HCT116 (cell line): ENCODE results near the gene MAMSTR. TPM values are rescaled to one million over a fixed set of nuclear protein-coding genes. Genes with fewer than 3 reads are reported as not detected.

ENCODE experiments used
- ATAC-seq: fragments of 200-7000 bp; cut with Tn5 transposase; 2 replicates; pipeline ENCODE4 v1.9.1; 2020; ENCODE audit warnings: mild to moderate bottlenecking, moderate library complexity
- BruUV-seq: library from RNA; stranded (reverse); fragments of 400-500 nt; replicated peaks from 2 replicates; lab custom pipeline; 2021; lab: Mats Ljungman, UMichigan
- CTCF ChIA-PET: fragments of 300-600 bp; sonication (Branson Sonifier 250); formaldehyde crosslinking; loops from one replicate; lab custom pipeline; 2021; ENCODE audit warnings: antibody characterized with exemption; lab: Charles Lee
- POLR2A ChIA-PET: fragments of 300-600, 350-600 bp; sonication (Branson Sonifier 250); formaldehyde crosslinking; loops from one replicate; lab custom pipeline; 2021; ENCODE audit warnings: antibody characterized with exemption; lab: Charles Lee
- RAD21 ChIA-PET, 2 experiments: fragments of 300-600 bp; sonication (Branson Sonifier 250); formaldehyde crosslinking; loops; one replicate each; lab custom pipeline; 2023; ENCODE audit warnings: low total read pairs in 2 of 2; ENCODE audit not compliant: uncharacterized antibody in 2 of 2, unreplicated experiment in 2 of 2, low non-redundant PET in 1 of 2; lab: Charles Lee
- DNase-seq: peaks from one replicate; pipeline ENCODE4 v3.0.0-alpha.2; 2010; ENCODE audit warnings: low read depth, low spot score
- H2AFZ ChIP-seq: fragments of 200-600 bp; shearing (Covaris generic), sonication (generic); 2 replicates; pipeline ENCODE4 v1.6.1; 2017; ENCODE audit warnings: low read depth, mixed run types, mixed read lengths, antibody characterized with exemption, low read length; ENCODE audit not compliant: poor library complexity, severe bottlenecking
- H3K27ac ChIP-seq: 2 replicates; pipeline ENCODE4 v1.5.1; 2012; ENCODE audit warnings: low read depth, low read length
- H3K27me3 ChIP-seq: fragments of 200-600 bp; sonication (generic); 2 replicates; pipeline ENCODE4 v1.6.1; 2016; ENCODE audit warnings: mixed run types, low read length, mixed read lengths; ENCODE audit not compliant: insufficient read depth
- H3K36me3 ChIP-seq, 2 experiments: fragments of 200-500 bp in 1 of 2; fragments of 200-600 bp in 1 of 2; sonication (Bioruptor generic) in 1 of 2; sonication (generic) in 1 of 2; 2 replicates each; pipeline versions ENCODE4 v1.5.1 to v1.6.1; 2014 to 2016; ENCODE audit warnings: low read length in 2 of 2, inconsistent platforms in 1 of 2, mixed read lengths in 1 of 2, mixed run types in 1 of 2; ENCODE audit not compliant: insufficient read depth in 2 of 2, control insufficient read depth in 1 of 2
- H3K4me1 ChIP-seq, 2 experiments: fragments of 200-600 bp in 1 of 2; sonication (generic) in 1 of 2; 2 replicates each; pipeline versions ENCODE4 v1.5.1 to v1.6.1; 2012 to 2017; ENCODE audit warnings: low read length in 2 of 2, inconsistent platforms in 1 of 2, mild to moderate bottlenecking in 1 of 2, mixed read lengths in 1 of 2, mixed run types in 1 of 2, moderate library complexity in 1 of 2; ENCODE audit not compliant: insufficient read depth in 2 of 2, control insufficient read depth in 1 of 2
- H3K4me2 ChIP-seq: fragments of 200-600 bp; sonication (generic); 2 replicates; pipeline ENCODE4 v1.6.1; 2017; ENCODE audit warnings: mixed run types, low read length, mixed read lengths
- H3K4me3 ChIP-seq, 2 experiments: fragments of 200-600 bp in 1 of 2; sonication (generic) in 1 of 2; replicated peaks in 1 of 2; 2 replicates each; pipeline ENCODE4 v1.5.1; 2011 to 2016; ENCODE audit warnings: low read length in 2 of 2, control low read depth in 1 of 2, low read depth in 1 of 2, mild to moderate bottlenecking in 1 of 2, mixed read lengths in 1 of 2, mixed run types in 1 of 2
- H3K79me2 ChIP-seq: fragments of 200-600 bp; sonication (generic); 2 replicates; pipeline ENCODE4 v1.6.1; 2017; ENCODE audit warnings: mild to moderate bottlenecking, mixed run types, low read length, moderate library complexity, mixed read lengths; ENCODE audit not compliant: insufficient read depth
- H3K9ac ChIP-seq: fragments of 200-600 bp; sonication (generic); 2 replicates; pipeline ENCODE4 v1.6.1; 2016; ENCODE audit warnings: low read length, mixed read lengths
- H3K9me2 ChIP-seq: fragments of 200-600 bp; sonication (generic), shearing (Covaris generic); 2 replicates; pipeline ENCODE4 v1.6.1; 2017; ENCODE audit warnings: mixed run types, mild to moderate bottlenecking, moderate library complexity; ENCODE audit not compliant: insufficient read depth
- H3K9me3 ChIP-seq, 2 experiments: fragments of 200-500 bp in 1 of 2; fragments of 200-600 bp in 1 of 2; sonication (Bioruptor generic) in 1 of 2; sonication (generic) in 1 of 2; 2 replicates each; pipeline ENCODE4 v1.6.1; 2014 to 2017; ENCODE audit warnings: low read length in 2 of 2, mixed read lengths in 2 of 2, inconsistent platforms in 1 of 2, low read depth in 1 of 2, mild to moderate bottlenecking in 1 of 2, mixed run types in 1 of 2, moderate library complexity in 1 of 2; ENCODE audit not compliant: control insufficient read depth in 1 of 2, insufficient read depth in 1 of 2
- H4K20me1 ChIP-seq: fragments of 200-600 bp; sonication (generic), shearing (Covaris generic); 2 replicates; pipeline ENCODE4 v1.6.1; 2017; ENCODE audit warnings: mixed run types, mild to moderate bottlenecking, moderate library complexity; ENCODE audit not compliant: insufficient read depth
- CBX3 ChIP-seq: IDR thresholded peaks from 2 replicates; pipeline ENCODE4 v1.6.1; 2012; ENCODE audit warnings: low read depth
- CEBPB ChIP-seq: IDR thresholded peaks from 2 replicates; pipeline ENCODE4 v1.6.1; 2012; ENCODE audit warnings: low read depth
- EGR1 ChIP-seq: IDR thresholded peaks from 2 replicates; pipeline ENCODE4 v1.6.1; 2012; ENCODE audit warnings: low read depth
- ELF1 ChIP-seq: IDR thresholded peaks from 2 replicates; pipeline ENCODE4 v1.6.1; 2012; ENCODE audit warnings: low read depth, borderline replicate concordance
- EZH2phosphoT487 ChIP-seq: fragments of 200-600 bp; IDR thresholded peaks from 2 replicates; pipeline ENCODE4 v1.6.1; 2018; ENCODE audit warnings: antibody characterized with exemption, borderline replicate concordance
- FOSL1 ChIP-seq: IDR thresholded peaks from 2 replicates; pipeline ENCODE4 v1.6.1; 2012; ENCODE audit warnings: low read depth
- POLR2A ChIP-seq: IDR thresholded peaks from 2 replicates; pipeline ENCODE4 v1.7.0; 2011; ENCODE audit warnings: borderline replicate concordance; ENCODE audit not compliant: insufficient read depth, insufficient read length; ENCODE audit errors: extremely low read depth
- POLR2AphosphoS5 ChIP-seq: IDR thresholded peaks from 2 replicates; pipeline ENCODE4 v1.6.1; 2011; ENCODE audit warnings: mild to moderate bottlenecking, low read depth, low read length, moderate library complexity
- RAD21 ChIP-seq: IDR thresholded peaks from 2 replicates; pipeline ENCODE4 v1.6.1; 2012; ENCODE audit warnings: low read depth, mild to moderate bottlenecking
- SIN3A ChIP-seq: IDR thresholded peaks from 2 replicates; pipeline ENCODE4 v1.6.1; 2012; ENCODE audit warnings: low read depth
- SP1 ChIP-seq: IDR thresholded peaks from 2 replicates; pipeline ENCODE4 v1.6.1; 2012; ENCODE audit warnings: low read depth
- TCF7L2 ChIP-seq: IDR thresholded peaks from 2 replicates; pipeline ENCODE4 v1.7.0; 2011; ENCODE audit warnings: borderline replicate concordance, inconsistent platforms; ENCODE audit not compliant: insufficient read depth, insufficient read length; ENCODE audit errors: extremely low read depth
- YY1 ChIP-seq: IDR thresholded peaks from 2 replicates; pipeline ENCODE4 v1.6.1; 2011; ENCODE audit warnings: low read length, low read depth, moderate library complexity, mild to moderate bottlenecking; ENCODE audit not compliant: insufficient replicate concordance; ENCODE audit errors: extremely low read depth
- ZFX ChIP-seq: fragments of 450-650 bp; IDR thresholded peaks from 2 replicates; pipeline ENCODE4 v1.6.1; 2017
- ZNF274 ChIP-seq: fragments of 200-500 bp; sonication (Bioruptor generic); IDR thresholded peaks from 2 replicates; pipeline ENCODE4 v1.6.1; 2014; ENCODE audit warnings: mild to moderate bottlenecking, low read depth, low read length, inconsistent platforms
- intact Hi-C: fragments of 100-400 bp; cut with micrococcal nuclease; formaldehyde crosslinking; loops from 2 replicates; pipeline ENCODE4 v1.10.0; 2022
- total RNA-seq: library from RNA; stranded (reverse); gene quantifications from one replicate; pipeline ENCODE4 v1.2.1, GENCODE V29; 2021; ENCODE audit not compliant: unreplicated experiment
- TF ChIP-seq, protein P1 (sequence below), 3 experiments: fragments of 200-600 bp in 1 of 3; sonication (generic) in 1 of 3; IDR thresholded peaks in 2 of 3; conservative IDR thresholded peaks in 1 of 3; 2 replicates each; pipeline ENCODE4 v1.5.1; 2012 to 2017; ENCODE audit warnings: low read depth in 2 of 3, low read length in 2 of 3, antibody characterized with exemption in 1 of 3, borderline replicate concordance in 1 of 3, control low read depth in 1 of 3, mild to moderate bottlenecking in 1 of 3, mixed read lengths in 1 of 3, mixed run types in 1 of 3, moderate library complexity in 1 of 3; ENCODE audit not compliant: insufficient read depth in 1 of 3
- TF ChIP-seq, protein P2 (sequence below): IDR thresholded peaks from 2 replicates; pipeline ENCODE4 v1.6.1; 2012
- TF ChIP-seq, protein P3 (sequence below): IDR thresholded peaks from 2 replicates; pipeline ENCODE4 v1.6.1; 2011; ENCODE audit warnings: mild to moderate bottlenecking, low read length, moderate library complexity; ENCODE audit not compliant: insufficient replicate concordance; ENCODE audit errors: extremely low read depth
- TF ChIP-seq, protein P4 (sequence below): IDR thresholded peaks from 2 replicates; pipeline ENCODE4 v1.6.1; 2012; ENCODE audit warnings: low read depth

MAMSTR gene
- total RNA-seq, 1 experiment from 2014 or later: 1.3 TPM

DNA sequence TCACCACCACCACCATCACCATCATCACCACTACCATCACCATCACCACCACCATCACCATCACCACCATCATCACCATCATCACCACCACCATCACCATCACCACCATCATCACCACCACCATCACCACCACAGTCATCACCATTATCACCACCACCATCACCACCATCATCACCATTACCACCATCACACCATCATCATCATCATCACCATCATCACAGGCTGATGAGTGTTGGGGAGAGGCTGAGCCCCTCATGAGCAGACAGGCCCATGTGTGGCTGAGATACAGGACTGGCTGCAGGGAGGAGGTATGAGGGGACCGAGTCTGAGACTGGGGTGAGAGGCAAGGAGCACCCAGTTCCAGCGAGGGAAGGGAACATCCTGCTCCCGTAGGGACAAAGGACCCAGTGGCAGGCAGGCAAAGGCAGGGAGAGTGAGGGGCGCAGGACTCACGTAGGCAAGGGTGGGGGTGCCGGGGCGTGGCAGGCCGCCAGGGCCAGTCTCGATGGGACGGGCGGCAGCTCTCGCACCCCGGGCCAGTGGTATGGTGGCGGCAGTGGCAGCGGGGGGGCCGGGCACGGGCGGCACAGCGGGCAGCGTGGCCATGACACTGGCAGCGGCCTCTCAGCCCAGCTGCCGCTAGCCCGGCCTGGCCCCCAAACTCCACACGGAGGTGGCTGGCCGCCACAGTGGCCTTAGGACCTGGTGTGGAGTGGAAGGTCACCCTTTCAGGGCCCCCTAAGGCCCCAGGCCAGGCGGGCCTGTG is 49.4 kb downstream of the MAMSTR start:
- Histone ChIP-seq H3K79me2 (no peaks in the 10 kb centered on the region), H3K4me1 (peaks cover 1 to 4% of the 10 kb centered on the region in 2 experiments; a peak in 3 of 4 replicates), H3K4me3 (no peak overlapping the region), H3K9me3 (no peaks in the 10 kb centered on the region), H3K9ac (no peak overlapping the region), H2AFZ (no peak overlapping the region), H4K20me1 (no peaks in the 10 kb centered on the region), H3K27ac (no peak overlapping the region), H3K36me3 (no peaks in the 10 kb centered on the region), H3K4me2 (no peak overlapping the region), H3K9me2 (no peaks in the 10 kb centered on the region), H3K27me3 (no peaks in the 10 kb centered on the region)
- POLR2A ChIA-PET: no interaction called here
- ATAC-seq (no peak), DNase-seq (no peak)
- RAD21 ChIA-PET: no interaction called here
- CTCF ChIA-PET: no interaction called here
- intact Hi-C loops: no loop called here
- TF ChIP-seq POLR2AphosphoS5: no peak
- TF ChIP-seq, protein P1, sequence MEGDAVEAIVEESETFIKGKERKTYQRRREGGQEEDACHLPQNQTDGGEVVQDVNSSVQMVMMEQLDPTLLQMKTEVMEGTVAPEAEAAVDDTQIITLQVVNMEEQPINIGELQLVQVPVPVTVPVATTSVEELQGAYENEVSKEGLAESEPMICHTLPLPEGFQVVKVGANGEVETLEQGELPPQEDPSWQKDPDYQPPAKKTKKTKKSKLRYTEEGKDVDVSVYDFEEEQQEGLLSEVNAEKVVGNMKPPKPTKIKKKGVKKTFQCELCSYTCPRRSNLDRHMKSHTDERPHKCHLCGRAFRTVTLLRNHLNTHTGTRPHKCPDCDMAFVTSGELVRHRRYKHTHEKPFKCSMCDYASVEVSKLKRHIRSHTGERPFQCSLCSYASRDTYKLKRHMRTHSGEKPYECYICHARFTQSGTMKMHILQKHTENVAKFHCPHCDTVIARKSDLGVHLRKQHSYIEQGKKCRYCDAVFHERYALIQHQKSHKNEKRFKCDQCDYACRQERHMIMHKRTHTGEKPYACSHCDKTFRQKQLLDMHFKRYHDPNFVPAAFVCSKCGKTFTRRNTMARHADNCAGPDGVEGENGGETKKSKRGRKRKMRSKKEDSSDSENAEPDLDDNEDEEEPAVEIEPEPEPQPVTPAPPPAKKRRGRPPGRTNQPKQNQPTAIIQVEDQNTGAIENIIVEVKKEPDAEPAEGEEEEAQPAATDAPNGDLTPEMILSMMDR (IDR thresholded peaks at IDR 0.05 in 2 of 3, conservative IDR thresholded peaks at IDR 0.05 in 1 of 3; ENCODE audit: borderline replicate concordance in 1 of 3, insufficient read depth in 1 of 3, low read depth in 2 of 3, low read length in 2 of 3): no peak
- no peak for TF ChIP-seq ZNF274
- no peak for TF ChIP-seq EZH2phosphoT487
- TF ChIP-seq CBX3: no peak
- TF ChIP-seq POLR2A: no peak
- no peak for TF ChIP-seq SP1
- no peak for TF ChIP-seq ELF1
- TF ChIP-seq, protein P2, sequence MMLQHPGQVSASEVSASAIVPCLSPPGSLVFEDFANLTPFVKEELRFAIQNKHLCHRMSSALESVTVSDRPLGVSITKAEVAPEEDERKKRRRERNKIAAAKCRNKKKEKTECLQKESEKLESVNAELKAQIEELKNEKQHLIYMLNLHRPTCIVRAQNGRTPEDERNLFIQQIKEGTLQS: no peak
- TF ChIP-seq, protein P3, sequence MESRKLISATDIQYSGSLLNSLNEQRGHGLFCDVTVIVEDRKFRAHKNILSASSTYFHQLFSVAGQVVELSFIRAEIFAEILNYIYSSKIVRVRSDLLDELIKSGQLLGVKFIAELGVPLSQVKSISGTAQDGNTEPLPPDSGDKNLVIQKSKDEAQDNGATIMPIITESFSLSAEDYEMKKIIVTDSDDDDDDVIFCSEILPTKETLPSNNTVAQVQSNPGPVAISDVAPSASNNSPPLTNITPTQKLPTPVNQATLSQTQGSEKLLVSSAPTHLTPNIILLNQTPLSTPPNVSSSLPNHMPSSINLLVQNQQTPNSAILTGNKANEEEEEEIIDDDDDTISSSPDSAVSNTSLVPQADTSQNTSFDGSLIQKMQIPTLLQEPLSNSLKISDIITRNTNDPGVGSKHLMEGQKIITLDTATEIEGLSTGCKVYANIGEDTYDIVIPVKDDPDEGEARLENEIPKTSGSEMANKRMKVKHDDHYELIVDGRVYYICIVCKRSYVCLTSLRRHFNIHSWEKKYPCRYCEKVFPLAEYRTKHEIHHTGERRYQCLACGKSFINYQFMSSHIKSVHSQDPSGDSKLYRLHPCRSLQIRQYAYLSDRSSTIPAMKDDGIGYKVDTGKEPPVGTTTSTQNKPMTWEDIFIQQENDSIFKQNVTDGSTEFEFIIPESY: no peak
- no peak for TF ChIP-seq TCF7L2
- no peak for TF ChIP-seq CEBPB
- TF ChIP-seq SIN3A: no peak
- TF ChIP-seq RAD21: no peak
- TF ChIP-seq ZFX: no peak
- TF ChIP-seq, protein P4, sequence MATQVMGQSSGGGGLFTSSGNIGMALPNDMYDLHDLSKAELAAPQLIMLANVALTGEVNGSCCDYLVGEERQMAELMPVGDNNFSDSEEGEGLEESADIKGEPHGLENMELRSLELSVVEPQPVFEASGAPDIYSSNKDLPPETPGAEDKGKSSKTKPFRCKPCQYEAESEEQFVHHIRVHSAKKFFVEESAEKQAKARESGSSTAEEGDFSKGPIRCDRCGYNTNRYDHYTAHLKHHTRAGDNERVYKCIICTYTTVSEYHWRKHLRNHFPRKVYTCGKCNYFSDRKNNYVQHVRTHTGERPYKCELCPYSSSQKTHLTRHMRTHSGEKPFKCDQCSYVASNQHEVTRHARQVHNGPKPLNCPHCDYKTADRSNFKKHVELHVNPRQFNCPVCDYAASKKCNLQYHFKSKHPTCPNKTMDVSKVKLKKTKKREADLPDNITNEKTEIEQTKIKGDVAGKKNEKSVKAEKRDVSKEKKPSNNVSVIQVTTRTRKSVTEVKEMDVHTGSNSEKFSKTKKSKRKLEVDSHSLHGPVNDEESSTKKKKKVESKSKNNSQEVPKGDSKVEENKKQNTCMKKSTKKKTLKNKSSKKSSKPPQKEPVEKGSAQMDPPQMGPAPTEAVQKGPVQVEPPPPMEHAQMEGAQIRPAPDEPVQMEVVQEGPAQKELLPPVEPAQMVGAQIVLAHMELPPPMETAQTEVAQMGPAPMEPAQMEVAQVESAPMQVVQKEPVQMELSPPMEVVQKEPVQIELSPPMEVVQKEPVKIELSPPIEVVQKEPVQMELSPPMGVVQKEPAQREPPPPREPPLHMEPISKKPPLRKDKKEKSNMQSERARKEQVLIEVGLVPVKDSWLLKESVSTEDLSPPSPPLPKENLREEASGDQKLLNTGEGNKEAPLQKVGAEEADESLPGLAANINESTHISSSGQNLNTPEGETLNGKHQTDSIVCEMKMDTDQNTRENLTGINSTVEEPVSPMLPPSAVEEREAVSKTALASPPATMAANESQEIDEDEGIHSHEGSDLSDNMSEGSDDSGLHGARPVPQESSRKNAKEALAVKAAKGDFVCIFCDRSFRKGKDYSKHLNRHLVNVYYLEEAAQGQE: no peak
- TF ChIP-seq EGR1: no peak
- TF ChIP-seq FOSL1: no peak
- TF ChIP-seq YY1: no peak
- no TSS peak for BruUV-seq
